Suppressor macrophage treated with lipopolysaccharide for 4 hours (primary cell): Measurements from ENCODE around the gene AMOTL1.
"Not testable (repeated sequence)": the region's sequence is repeated elsewhere in the genome, so short reads cannot be mapped to it uniquely, and the experiment has no call there.

Experiments used
- DNase-seq: peaks from one replicate; pipeline ENCODE4 v3.0.0-alpha.2; 2020

Gene AMOTL1

GRCh38 chr11:94888204-94888603 lies 120.0 kb downstream of the AMOTL1 start:
- DNase-seq = no peak

GRCh38 chr11:94895451-94895850 lies 127.3 kb downstream of the AMOTL1 start:
- DNase-seq = no peak

GRCh38 chr11:94895971-94896370 lies 127.8 kb downstream of the AMOTL1 start:
- peak; percentile 31 for DNase-seq

- peak; percentile 59 for DNase-seq
These were observed 129.2 kb downstream of the AMOTL1 start for GRCh38 chr11:94897330-94897768.

GRCh38 chr11:94907226-94907625 lies 139.1 kb downstream of the AMOTL1 start:
- no peak for DNase-seq

- peak; percentile 14 for DNase-seq
These were observed 141.2 kb downstream of the AMOTL1 start for GRCh38 chr11:94909371-94909820.

- DNase-seq = no peak
These were observed 142.1 kb downstream of the AMOTL1 start for GRCh38 chr11:94910270-94910669.

GRCh38 chr11:94910779-94911178 lies 142.6 kb downstream of the AMOTL1 start:
- no peak for DNase-seq

- DNase-seq = no peak
These were observed 144.7 kb downstream of the AMOTL1 start for GRCh38 chr11:94912806-94913205.

GRCh38 chr11:94913718-94914394 lies 145.7 kb downstream of the AMOTL1 start:
- not testable (repeated sequence) for DNase-seq

GRCh38 chr11:94920311-94920710 lies 152.2 kb downstream of the AMOTL1 start:
- DNase-seq = no peak

- peak; percentile 72 for DNase-seq
These were observed 154.3 kb downstream of the AMOTL1 start for GRCh38 chr11:94922321-94923003.

GRCh38 chr11:94923004-94923334 lies 154.8 kb downstream of the AMOTL1 start:
- no peak for DNase-seq

GRCh38 chr11:94924171-94924572 lies 156.0 kb downstream of the AMOTL1 start:
- DNase-seq = no peak

GRCh38 chr11:94924612-94925011 lies 156.5 kb downstream of the AMOTL1 start:
- no peak for DNase-seq

- DNase-seq = no peak
These were observed 157.5 kb downstream of the AMOTL1 start for GRCh38 chr11:94925422-94926270.

GRCh38 chr11:94926271-94926625 lies 158.1 kb downstream of the AMOTL1 start:
- DNase-seq = no peak
